GM12872 (cell line): ENCODE measurements around the gene RASAL1.

Source experiments
- CTCF ChIP-seq: IDR thresholded peaks from 3 replicates; pipeline ENCODE4 v1.5.1; 2011; ENCODE audit warnings: low read depth, mild to moderate bottlenecking, low read length, moderate library complexity; ENCODE audit not compliant: insufficient read depth

RASAL1 gene

GRCh38 chr12:113179023-113179422 is 43.5 kb upstream of the RASAL1 start:
- TF ChIP-seq CTCF: no peak

- TF ChIP-seq CTCF: peak; percentile 99
Observed at GRCh38 chr12:113174461-113175384, 39.2 kb upstream of the RASAL1 start.

- 0 out of 3 replicates have a peak, but pooled peaks have one; percentile 1 for TF ChIP-seq CTCF
Observed at GRCh38 chr12:113173081-113173698, 37.6 kb upstream of the RASAL1 start.

GRCh38 chr12:113172185-113172584 is 36.6 kb upstream of the RASAL1 start:
- no peak for TF ChIP-seq CTCF

- TF ChIP-seq CTCF: no peak
Observed at GRCh38 chr12:113171543-113171942, 36.0 kb upstream of the RASAL1 start.

- no peak for TF ChIP-seq CTCF
Observed at GRCh38 chr12:113170926-113171325, 35.4 kb upstream of the RASAL1 start.

- TF ChIP-seq CTCF: no peak
Observed at GRCh38 chr12:113170457-113170856, 34.9 kb upstream of the RASAL1 start.
